T-helper 1 cell treated with Interleukin-12 subunit alpha and Interleukin-12 subunit beta and Interleukin-4 antibody, amounts not matched to agents 30 μg/mL and 1 μg/mL, for 36 hours (primary cell): Measurements from ENCODE around the gene PLA2G2F.

ENCODE experiments used
- H3K27ac Mint-ChIP-seq: one replicate; pipeline ENCODE4 v1.8.0; 2021; ENCODE audit warnings: mild to moderate bottlenecking, mixed read lengths
- H3K27me3 Mint-ChIP-seq: one replicate; pipeline ENCODE4 v1.8.0; 2021; ENCODE audit warnings: low read depth, mixed read lengths
- H3K36me3 Mint-ChIP-seq: one replicate; pipeline ENCODE4 v1.8.0; 2021; ENCODE audit warnings: low read depth, mixed read lengths
- H3K4me1 Mint-ChIP-seq: one replicate; pipeline ENCODE4 v1.8.0; 2021; ENCODE audit warnings: low read depth, mixed read lengths
- H3K4me3 Mint-ChIP-seq: one replicate; pipeline ENCODE4 v1.8.0; 2021; ENCODE audit warnings: mild to moderate bottlenecking, moderate library complexity, mixed read lengths
- H3K9me3 Mint-ChIP-seq: one replicate; pipeline ENCODE4 v1.8.0; 2021; ENCODE audit warnings: mixed read lengths

PLA2G2F gene

GRCh38 chr1:20108366-20109123 lies 30.6 kb upstream of the PLA2G2F start:
- H3K9me3 Mint-ChIP-seq = no peaks in the 10 kb centered on the region
- no peaks in the 10 kb centered on the region for H3K36me3 Mint-ChIP-seq
- peaks cover 5% of the 10 kb centered on the region for H3K27me3 Mint-ChIP-seq
- H3K4me1 Mint-ChIP-seq = no peaks in the 10 kb centered on the region
- no peak overlapping the region for H3K4me3 Mint-ChIP-seq
- no peak overlapping the region for H3K27ac Mint-ChIP-seq

- H3K27me3 Mint-ChIP-seq = peaks cover 7% of the 10 kb centered on the region
- H3K4me1 Mint-ChIP-seq = no peaks in the 10 kb centered on the region
- H3K36me3 Mint-ChIP-seq = no peaks in the 10 kb centered on the region
- no peak overlapping the region for H3K27ac Mint-ChIP-seq
- H3K4me3 Mint-ChIP-seq = no peak overlapping the region
- H3K9me3 Mint-ChIP-seq = no peaks in the 10 kb centered on the region
These were observed 29.8 kb upstream of the PLA2G2F start for GRCh38 chr1:20109223-20109856.

GRCh38 chr1:20110679-20111078 lies 28.4 kb upstream of the PLA2G2F start:
- Mint-ChIP-seq H3K4me3 (no peak overlapping the region), H3K9me3 (no peaks in the 10 kb centered on the region), H3K4me1 (no peaks in the 10 kb centered on the region), H3K27ac (no peak overlapping the region), H3K27me3 (peaks cover 9% of the 10 kb centered on the region), H3K36me3 (no peaks in the 10 kb centered on the region)

GRCh38 chr1:20111452-20111851 lies 27.7 kb upstream of the PLA2G2F start:
- H3K9me3 Mint-ChIP-seq = no peaks in the 10 kb centered on the region

GRCh38 chr1:20112279-20113000 lies 26.7 kb upstream of the PLA2G2F start:
- Mint-ChIP-seq H3K27ac (no peak overlapping the region), H3K36me3 (no peaks in the 10 kb centered on the region), H3K9me3 (no peaks in the 10 kb centered on the region), H3K4me1 (no peaks in the 10 kb centered on the region), H3K27me3 (peaks cover 9% of the 10 kb centered on the region), H3K4me3 (no peak overlapping the region)

More at GRCh38 chr1:20111452-20111851, 27.7 kb upstream of the PLA2G2F start:
- peaks cover 9% of the 10 kb centered on the region for H3K27me3 Mint-ChIP-seq
- H3K4me3 Mint-ChIP-seq = no peak overlapping the region
- no peak overlapping the region for H3K27ac Mint-ChIP-seq
- H3K36me3 Mint-ChIP-seq = no peaks in the 10 kb centered on the region
- no peaks in the 10 kb centered on the region for H3K4me1 Mint-ChIP-seq

- H3K36me3 Mint-ChIP-seq = no peaks in the 10 kb centered on the region
- H3K4me3 Mint-ChIP-seq = no peak overlapping the region
- H3K27me3 Mint-ChIP-seq = peaks cover 3% of the 10 kb centered on the region
- H3K9me3 Mint-ChIP-seq = no peaks in the 10 kb centered on the region
- no peaks in the 10 kb centered on the region for H3K4me1 Mint-ChIP-seq
- H3K27ac Mint-ChIP-seq = no peak overlapping the region
These were observed 25.0 kb upstream of the PLA2G2F start for GRCh38 chr1:20114021-20114648.

GRCh38 chr1:20115479-20115878 lies 23.6 kb upstream of the PLA2G2F start:
- Mint-ChIP-seq H3K4me3 (no peak overlapping the region), H3K36me3 (no peaks in the 10 kb centered on the region), H3K27ac (no peak overlapping the region), H3K27me3 (peaks cover 8% of the 10 kb centered on the region), H3K9me3 (no peaks in the 10 kb centered on the region), H3K4me1 (no peaks in the 10 kb centered on the region)

- Mint-ChIP-seq H3K4me1 (no peaks in the 10 kb centered on the region), H3K27me3 (peaks cover 8% of the 10 kb centered on the region), H3K36me3 (no peaks in the 10 kb centered on the region), H3K9me3 (no peaks in the 10 kb centered on the region), H3K27ac (no peak overlapping the region), H3K4me3 (no peak overlapping the region)
These were observed 23.2 kb upstream of the PLA2G2F start for GRCh38 chr1:20115916-20116315.

GRCh38 chr1:20117236-20117635 lies 21.9 kb upstream of the PLA2G2F start:
- H3K27ac Mint-ChIP-seq = no peak overlapping the region
- no peak overlapping the region for H3K4me3 Mint-ChIP-seq
- peaks cover 11% of the 10 kb centered on the region for H3K27me3 Mint-ChIP-seq
- no peaks in the 10 kb centered on the region for H3K9me3 Mint-ChIP-seq
- H3K36me3 Mint-ChIP-seq = no peaks in the 10 kb centered on the region
- no peaks in the 10 kb centered on the region for H3K4me1 Mint-ChIP-seq

GRCh38 chr1:20119347-20119746 lies 19.8 kb upstream of the PLA2G2F start, which contains the start of gene PLA2G2D:
PLA2G2D (minus strand) TSS chr1:20119536; CDS start chr1:20119498, 38 bp downstream.
- no peaks in the 10 kb centered on the region for H3K4me1 Mint-ChIP-seq
- H3K27me3 Mint-ChIP-seq = peaks cover 10% of the 10 kb centered on the region
- H3K27ac Mint-ChIP-seq = no peak within 1 kb of the TSS
- H3K36me3 Mint-ChIP-seq = no peaks in the 10 kb centered on the region
- no peaks in the 10 kb centered on the region for H3K9me3 Mint-ChIP-seq
- H3K4me3 Mint-ChIP-seq = no peak within 1 kb of the TSS

GRCh38 chr1:20120796-20121195 lies 18.3 kb upstream of the PLA2G2F start:
- Mint-ChIP-seq H3K27me3 (peaks cover 8% of the 10 kb centered on the region), H3K9me3 (no peaks in the 10 kb centered on the region), H3K27ac (no peak overlapping the region), H3K4me3 (no peak overlapping the region), H3K36me3 (no peaks in the 10 kb centered on the region), H3K4me1 (no peaks in the 10 kb centered on the region)

GRCh38 chr1:20123722-20124455 lies 15.2 kb upstream of the PLA2G2F start:
- H3K27ac Mint-ChIP-seq = no peak overlapping the region
- peaks cover 8% of the 10 kb centered on the region for H3K27me3 Mint-ChIP-seq
- H3K9me3 Mint-ChIP-seq = no peaks in the 10 kb centered on the region
- no peaks in the 10 kb centered on the region for H3K36me3 Mint-ChIP-seq
- H3K4me1 Mint-ChIP-seq = no peaks in the 10 kb centered on the region
- H3K4me3 Mint-ChIP-seq = no peak overlapping the region

GRCh38 chr1:20124456-20125057 lies 14.6 kb upstream of the PLA2G2F start:
- H3K4me1 Mint-ChIP-seq = no peaks in the 10 kb centered on the region
- H3K36me3 Mint-ChIP-seq = no peaks in the 10 kb centered on the region
- no peaks in the 10 kb centered on the region for H3K9me3 Mint-ChIP-seq
- no peak overlapping the region for H3K27ac Mint-ChIP-seq
- no peak overlapping the region for H3K4me3 Mint-ChIP-seq
- peaks cover 8% of the 10 kb centered on the region for H3K27me3 Mint-ChIP-seq

GRCh38 chr1:20125100-20125499 lies 14.0 kb upstream of the PLA2G2F start:
- Mint-ChIP-seq H3K27ac (no peak overlapping the region), H3K4me3 (no peak overlapping the region), H3K36me3 (no peaks in the 10 kb centered on the region), H3K4me1 (no peaks in the 10 kb centered on the region), H3K27me3 (peaks cover 9% of the 10 kb centered on the region), H3K9me3 (no peaks in the 10 kb centered on the region)
